Right renal cortex interstitium (tissue), 3 donors: ENCODE results near the gene ARL4C. TPM values are rescaled to one million over a fixed set of nuclear protein-coding genes. Genes with fewer than 3 reads are reported as not detected.

Source experiments
- DNase-seq, 3 donors: peaks; one replicate each; pipeline ENCODE4 v3.0.0-alpha.2; 2013; ENCODE audit warnings: low read depth in 3 of 3, low spot score in 2 of 3
- polyA plus RNA-seq, 3 donors: library from polyadenylated mRNA; unstranded; fragments of 120-200 nt; gene quantifications; one replicate each; pipeline ENCODE4 v1.2.1, GENCODE V29; 2013; ENCODE audit not compliant: insufficient read length in 3 of 3

The ARL4C gene
- polyA plus RNA-seq, 3 donors = 43.4 to 53.0 (median 49.2) TPM

DNA sequence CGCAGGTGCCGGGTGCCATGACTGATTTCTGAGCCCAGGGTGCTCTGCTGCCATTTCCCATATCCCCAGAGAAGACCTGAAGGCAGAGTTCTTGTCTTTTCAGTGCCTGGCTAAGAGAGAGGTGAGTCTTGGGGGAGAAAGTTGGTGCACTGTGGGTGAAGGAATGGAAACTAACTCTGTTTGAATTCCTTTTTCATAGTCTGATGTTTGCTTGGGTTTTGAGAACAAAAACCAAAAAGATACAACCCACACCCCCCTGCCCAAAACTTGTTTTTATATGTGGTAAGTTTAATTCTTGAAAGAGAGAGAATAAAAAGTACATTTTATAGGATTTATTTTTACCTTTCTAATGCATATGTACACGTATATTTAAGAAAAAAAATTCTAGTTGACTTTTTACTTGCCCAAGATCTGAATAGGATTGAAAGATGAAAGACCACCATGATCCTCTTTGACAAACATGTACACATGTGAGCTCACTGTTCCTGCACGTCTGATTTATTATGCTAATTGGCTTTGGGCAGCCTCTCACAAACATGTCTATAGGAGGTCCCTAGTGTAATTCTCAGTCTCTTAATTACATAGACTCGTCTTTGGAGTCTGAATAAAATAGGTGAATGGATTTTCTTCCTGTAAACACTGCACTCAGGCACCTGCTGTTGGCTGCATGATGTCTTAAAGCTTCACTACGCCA lies 46.3 kb downstream of the ARL4C start:
- DNase-seq = no peak

DNA sequence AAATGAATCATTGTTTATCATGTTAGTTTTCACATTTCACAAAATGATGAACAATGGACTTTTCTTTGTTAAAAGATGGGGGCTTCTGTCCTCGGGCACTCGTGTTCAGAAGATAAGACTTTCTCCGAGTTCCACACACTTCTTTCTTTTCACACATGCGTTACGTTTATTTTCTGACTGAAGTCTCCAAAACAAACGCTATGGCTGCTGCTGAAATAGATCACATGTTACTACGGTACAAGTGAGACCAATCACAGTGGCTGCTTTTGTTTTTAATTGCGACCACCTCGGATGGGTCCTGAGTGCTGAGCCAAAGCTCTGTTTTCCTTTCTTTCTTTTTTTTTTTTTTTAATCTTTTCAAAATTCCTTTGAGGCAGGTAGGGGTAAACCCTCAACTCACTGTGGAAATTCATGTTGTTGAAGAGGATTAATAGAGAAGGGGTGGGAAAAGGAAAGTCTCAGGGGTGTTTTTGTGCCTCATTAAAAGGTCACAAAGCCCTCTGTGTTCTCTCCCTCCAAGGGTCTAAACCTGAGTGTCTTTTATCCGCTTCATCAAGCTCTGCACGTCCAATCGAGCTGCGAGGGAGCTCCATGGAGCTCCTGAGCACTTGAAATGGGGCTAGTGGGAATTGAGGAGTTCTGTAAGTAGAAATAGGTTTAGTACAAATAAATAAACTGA lies 48.2 kb downstream of the ARL4C start:
- DNase-seq = no peak

DNA sequence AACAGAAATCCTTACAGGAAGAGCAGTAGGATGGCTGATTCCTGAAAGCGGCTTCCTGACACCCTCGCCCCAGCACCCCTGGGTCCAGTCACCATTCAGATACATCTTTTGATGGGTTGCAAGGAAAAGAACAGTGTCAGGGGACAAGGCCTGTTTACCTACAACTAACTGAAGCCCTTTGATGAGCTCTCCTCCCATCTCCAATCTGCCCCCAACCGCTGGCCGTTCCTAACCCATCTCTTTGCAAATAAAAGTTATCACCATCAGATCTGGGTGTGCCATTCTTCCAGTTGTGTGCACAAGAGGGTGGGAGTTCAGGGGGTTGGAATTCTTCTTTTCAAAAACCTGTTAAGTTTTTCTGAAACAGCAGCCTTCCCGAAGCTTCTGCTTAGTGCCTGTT lies 48.9 kb downstream of the ARL4C start:
- DNase-seq = no peak

DNA sequence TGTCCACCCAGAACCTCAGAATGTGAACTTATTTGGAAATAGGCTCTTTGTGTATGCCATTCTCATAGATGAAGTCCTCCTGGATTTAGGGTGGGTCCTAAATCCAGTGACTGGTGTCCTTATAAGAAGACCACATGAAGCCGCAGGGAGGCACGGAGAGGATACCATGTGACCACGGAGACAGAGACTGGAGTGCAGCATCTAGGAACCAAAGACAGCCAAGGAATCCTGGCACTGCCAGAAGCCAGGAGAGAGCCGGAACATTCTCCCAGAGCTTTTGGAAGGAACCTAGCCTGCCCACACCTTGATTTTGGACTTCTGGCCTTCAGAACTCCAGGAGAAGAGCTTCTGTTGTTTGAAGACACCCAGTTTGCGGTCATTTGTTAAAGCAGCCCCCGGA lies 49.7 kb downstream of the ARL4C start:
- DNase-seq = no peak

DNA sequence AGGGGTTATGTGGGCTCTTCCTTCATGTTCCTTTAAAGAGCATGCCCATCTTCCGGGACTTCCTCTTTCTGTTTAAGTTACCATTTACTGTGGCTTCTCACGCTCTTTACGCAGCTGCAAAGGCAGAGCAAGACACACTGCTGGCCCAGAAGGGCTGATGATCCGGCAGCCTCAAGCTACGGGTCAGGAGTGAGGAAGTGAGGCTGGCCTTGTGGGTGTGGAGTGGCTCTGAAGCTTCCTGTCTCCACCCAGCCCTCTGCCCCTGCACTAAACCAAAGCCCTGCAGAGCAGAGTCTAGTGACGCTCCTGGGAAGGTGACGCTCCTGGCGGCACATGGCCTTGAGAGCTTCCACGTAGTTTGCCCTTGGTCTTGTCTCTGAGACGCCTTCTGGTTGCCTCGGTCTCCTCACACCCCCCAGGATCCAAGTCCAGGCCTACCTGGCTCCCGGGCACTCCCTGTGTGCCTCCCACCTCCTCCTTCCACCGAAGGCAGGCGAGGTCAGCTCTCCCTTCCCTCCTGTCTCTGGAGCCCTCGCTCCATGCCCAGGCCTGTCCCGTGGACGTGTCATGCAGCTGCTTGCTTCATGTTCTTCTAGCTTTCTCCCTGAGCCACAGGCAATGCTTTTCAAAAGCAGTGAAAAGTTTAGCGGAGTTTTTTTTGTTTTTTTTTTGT lies 50.3 kb downstream of the ARL4C start:
- DNase-seq = no peak

DNA sequence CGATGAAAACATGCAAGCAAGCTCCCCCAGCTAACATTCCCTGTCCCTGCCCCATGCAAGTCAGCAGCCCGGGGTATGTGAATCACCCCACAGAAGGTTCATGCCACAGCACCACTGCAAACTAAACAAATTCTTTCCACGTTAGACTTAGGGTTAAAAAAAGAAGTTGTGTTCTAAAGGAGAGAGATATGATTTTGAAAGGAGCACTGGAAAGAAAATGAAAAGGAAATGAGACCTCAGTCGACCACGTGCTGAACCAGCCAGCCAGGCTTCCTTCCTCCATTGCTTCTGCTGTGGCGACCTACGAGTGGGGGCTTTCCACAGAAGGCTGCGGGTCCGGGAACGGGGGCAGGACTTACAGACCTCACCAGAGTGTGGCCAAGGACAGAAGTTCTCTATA lies 52.0 kb downstream of the ARL4C start:
- no peak for DNase-seq

DNA sequence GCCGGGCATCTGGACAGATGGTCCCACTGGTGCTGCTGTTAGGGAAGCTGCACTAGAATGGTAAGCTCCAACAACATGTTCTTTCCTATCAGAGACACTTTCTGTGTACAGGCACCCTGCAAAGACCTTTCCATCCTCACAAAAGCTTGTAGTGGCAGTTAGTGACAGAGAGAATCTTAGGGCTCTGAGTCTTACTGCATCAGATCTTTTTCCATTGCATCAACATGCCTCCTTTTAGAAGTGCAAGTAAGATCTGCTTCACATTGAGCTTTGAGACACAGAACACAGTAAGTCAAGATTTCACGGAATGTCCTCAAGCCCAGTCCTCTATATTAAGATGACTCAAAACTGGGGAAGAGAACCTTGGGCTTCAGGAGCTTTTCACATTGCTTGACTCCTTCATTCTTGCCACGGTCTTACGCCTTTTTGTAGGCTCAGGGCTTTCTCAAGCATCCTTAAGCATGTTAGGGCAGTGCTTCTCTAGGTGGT lies 52.6 kb downstream of the ARL4C start:
- no peak for DNase-seq
